CD14-positive monocyte (primary cell): ENCODE data around the gene ARFGEF2. TPM values are rescaled to one million over a fixed set of nuclear protein-coding genes. Genes with fewer than 3 reads are reported as not detected.
"Not testable (repeated sequence)": the region's sequence is repeated elsewhere in the genome, so short reads cannot be mapped to it uniquely, and the experiment has no call there.

Experiments used
- DNase-seq, 3 donors: peaks; one replicate each; pipeline ENCODE4 v3.0.0-alpha.2; 2011 to 2022
- H2AFZ ChIP-seq: 2 replicates; pipeline ENCODE4 v1.6.0; 2012; ENCODE audit warnings: mild to moderate bottlenecking, low read depth, low read length, inconsistent platforms; ENCODE audit not compliant: insufficient read depth, poor library complexity, severe bottlenecking
- H3K27ac ChIP-seq, 2 donors: 1 replicate in 1 of 2; 2 replicates in 1 of 2; pipeline ENCODE4 v1.5.1; 2012 to 2013; ENCODE audit warnings: low read length in 2 of 2, control low read depth in 1 of 2, inconsistent platforms in 1 of 2, low read depth in 1 of 2, mild to moderate bottlenecking in 1 of 2
- H3K27me3 ChIP-seq, 2 donors: one replicate each; pipeline versions ENCODE4 v1.6.0 to v1.6.1; 2011 to 2013; ENCODE audit warnings: low read length in 2 of 2; ENCODE audit not compliant: control insufficient read depth in 2 of 2, insufficient read depth in 2 of 2
- H3K36me3 ChIP-seq, 2 donors: replicated peaks in 1 of 2; 1 replicate in 1 of 2; 2 replicates in 1 of 2; pipeline versions ENCODE4 v1.5.1 to v1.6.1; 2012 to 2013; ENCODE audit warnings: low read length in 2 of 2, control low read depth in 1 of 2, inconsistent platforms in 1 of 2, mild to moderate bottlenecking in 1 of 2; ENCODE audit not compliant: insufficient read depth in 2 of 2, control insufficient read depth in 1 of 2
- H3K4me1 ChIP-seq, 2 donors: 1 replicate in 1 of 2; 2 replicates in 1 of 2; pipeline versions ENCODE4 v1.5.1 to v1.6.1; 2012 to 2013; ENCODE audit warnings: low read length in 2 of 2, control low read depth in 1 of 2, inconsistent platforms in 1 of 2, mild to moderate bottlenecking in 1 of 2, moderate library complexity in 1 of 2; ENCODE audit not compliant: insufficient read depth in 2 of 2, control insufficient read depth in 1 of 2
- H3K4me2 ChIP-seq: replicated peaks from 2 replicates; pipeline ENCODE3; 2012; ENCODE audit warnings: low read length, moderate library complexity, mild to moderate bottlenecking; ENCODE audit not compliant: poor library complexity, severe bottlenecking; ENCODE audit errors: extremely low read depth
- H3K4me3 ChIP-seq, 3 experiments: fragments of 200-600 bp in 1 of 3; sonication (generic) in 1 of 3; replicated peaks in 1 of 3; 1 replicate in 2 of 3; 2 replicates in 1 of 3; pipeline ENCODE4 v1.5.1; 2011 to 2013; ENCODE audit warnings: low read length in 3 of 3, mild to moderate bottlenecking in 3 of 3, control low read depth in 2 of 3, low read depth in 2 of 3, inconsistent platforms in 1 of 3, moderate library complexity in 1 of 3
- H3K79me2 ChIP-seq: 2 replicates; pipeline ENCODE4 v1.6.0; 2012; ENCODE audit warnings: mild to moderate bottlenecking, control low read depth, inconsistent platforms, low read length, moderate library complexity; ENCODE audit not compliant: insufficient read depth
- H3K9ac ChIP-seq: 2 replicates; pipeline ENCODE4 v1.6.0; 2017; ENCODE audit warnings: low read length, mild to moderate bottlenecking; ENCODE audit not compliant: insufficient read depth, poor library complexity, severe bottlenecking
- H3K9me3 ChIP-seq, 2 donors: replicated peaks in 1 of 2; 1 replicate in 1 of 2; 2 replicates in 1 of 2; pipeline versions ENCODE4 v1.5.1 to v1.6.1; 2012 to 2013; ENCODE audit warnings: low read length in 2 of 2, control low read depth in 1 of 2; ENCODE audit not compliant: control insufficient read depth in 1 of 2, insufficient read depth in 1 of 2
- H4K20me1 ChIP-seq: 2 replicates; pipeline ENCODE4 v1.6.0; 2012; ENCODE audit warnings: mild to moderate bottlenecking, low read length, control low read depth, moderate library complexity; ENCODE audit not compliant: insufficient read depth
- H3K27ac Mint-ChIP-seq, 7 donors: one replicate each; pipeline ENCODE4 v1.8.0; 2020; ENCODE audit warnings: mild to moderate bottlenecking in 7 of 7, mixed read lengths in 7 of 7, moderate library complexity in 6 of 7, inconsistent platforms in 2 of 7
- H3K27me3 Mint-ChIP-seq, 3 donors: one replicate each; pipeline ENCODE4 v1.8.0; 2021 to 2022; ENCODE audit warnings: low read depth in 3 of 3, mild to moderate bottlenecking in 3 of 3, mixed read lengths in 3 of 3, moderate library complexity in 3 of 3, inconsistent platforms in 1 of 3
- H3K36me3 Mint-ChIP-seq, 2 donors: one replicate each; pipeline ENCODE4 v1.8.0; 2020; ENCODE audit warnings: mixed read lengths in 2 of 2, inconsistent platforms in 1 of 2, mild to moderate bottlenecking in 1 of 2
- H3K4me1 Mint-ChIP-seq: one replicate; pipeline ENCODE4 v1.8.0; 2020; ENCODE audit warnings: mild to moderate bottlenecking, mixed read lengths
- H3K4me3 Mint-ChIP-seq, 2 donors: one replicate each; pipeline ENCODE4 v1.8.0; 2020; ENCODE audit warnings: mild to moderate bottlenecking in 2 of 2, mixed read lengths in 2 of 2, moderate library complexity in 1 of 2
- H3K9me3 Mint-ChIP-seq, 7 donors: one replicate each; pipeline ENCODE4 v1.8.0; 2020 to 2022; ENCODE audit warnings: mixed read lengths in 7 of 7, mild to moderate bottlenecking in 6 of 7, moderate library complexity in 6 of 7, inconsistent platforms in 2 of 7
- CTCF ChIP-seq: fragments of 200-600 bp; IDR thresholded peaks from one replicate; pipeline ENCODE4 v1.8.0; 2022; ENCODE audit warnings: antibody characterized with exemption, mild to moderate bottlenecking
- WGBS: methylation state at CpG from one replicate; pipeline ENCODE4 v1.1.5; 2013; ENCODE audit warnings: missing lambda C conversion rate; ENCODE audit not compliant: insufficient coverage; 5-methylcytosine and 5-hydroxymethylcytosine counted together
- intact Hi-C, 2 donors: fragments of 100-400 bp; cut with micrococcal nuclease; formaldehyde crosslinking; loops; one replicate each; pipeline versions ENCODE4 v1.15.0 to v1.15.1; 2023
- polyA plus RNA-seq, 3 donors: library from polyadenylated mRNA; depleted of rRNA in 1 of 3; unstranded in 2 of 3; stranded (reverse) in 1 of 3; fragments of 300-500 nt in 2 of 3; fragments of >200 nt in 1 of 3; fragmentation: Illumina TruSeq in 2 of 3; gene quantifications; 1 replicate in 2 of 3; 2 replicates in 1 of 3; pipeline ENCODE4 v1.2.3, GENCODE V29; 2012 to 2021

Gene ARFGEF2
- polyA plus RNA-seq, 3 donors = 4.6 to 10.9 (median 5.5) TPM

DNA sequence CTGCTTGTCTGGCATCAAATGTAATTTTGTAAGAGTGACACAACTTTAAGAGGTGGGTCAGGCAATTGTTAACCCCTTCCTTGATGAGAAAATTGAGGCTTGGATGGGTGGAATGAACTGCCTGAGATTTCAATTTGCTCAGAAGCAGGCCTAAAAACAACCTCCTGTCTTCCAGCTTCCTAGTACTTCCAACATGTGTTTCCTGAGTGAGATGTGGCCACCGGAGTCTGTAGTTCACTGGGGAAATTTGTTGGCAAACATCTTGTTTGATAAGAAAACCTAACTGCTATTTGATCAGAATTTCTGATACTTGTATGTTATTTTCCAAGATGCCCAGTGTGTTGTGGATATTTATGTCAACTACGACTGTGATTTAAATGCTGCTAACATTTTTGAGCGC lies 51.3 kb downstream of the ARFGEF2 start:
- Histone ChIP-seq H3K36me3 (peaks cover 69 to 84% of the 10 kb centered on the region in 2 donors), H3K4me2 (no peak overlapping the region), H4K20me1 (no peaks in the 10 kb centered on the region), H2AFZ (no peak overlapping the region), H3K4me3 (no peak overlapping the region), H3K9ac (no peak overlapping the region), H3K27me3 (no peaks in the 10 kb centered on the region), H3K27ac (no peak overlapping the region), H3K9me3 (no peaks in the 10 kb centered on the region), H3K4me1 (no peaks in the 10 kb centered on the region), H3K79me2 (no peaks in the 10 kb centered on the region)
- H3K27ac Mint-ChIP-seq = no peak overlapping the region
- no peaks in the 10 kb centered on the region for H3K4me1 Mint-ChIP-seq
- TF ChIP-seq CTCF = no peak
- H3K4me3 Mint-ChIP-seq = no peak overlapping the region
- WGBS = 100% methylated on average over 1 of the region's 3 CpGs
- H3K36me3 Mint-ChIP-seq = peaks cover 71 to 92% of the 10 kb centered on the region in 2 donors
- intact Hi-C loops = no loop called here
- H3K27me3 Mint-ChIP-seq = no peaks in the 10 kb centered on the region
- H3K9me3 Mint-ChIP-seq = peaks cover 0 to 3% (median 0%) of the 10 kb centered on the region in 7 donors
- no peak for DNase-seq

GRCh38 chr20:48975955-48976354 lies 54.4 kb downstream of the ARFGEF2 start:
- H3K9ac ChIP-seq = no peak overlapping the region
- no peak for TF ChIP-seq CTCF
- Mint-ChIP-seq H3K27ac (peak overlapping the region in 3 of 7 donors; percentile 48 to 64 (median 52)), H3K4me3 (no peak overlapping the region), H3K27me3 (no peaks in the 10 kb centered on the region), H3K9me3 (peaks cover 0 to 3% (median 0%) of the 10 kb centered on the region in 7 donors), H3K4me1 (no peaks in the 10 kb centered on the region), H3K36me3 (peaks cover 77 to 93% of the 10 kb centered on the region in 2 donors)
- 99% methylated on average over 8 of the region's 9 CpGs for WGBS
- H3K4me1 ChIP-seq = no peaks in the 10 kb centered on the region
- no peak overlapping the region for H2AFZ ChIP-seq
- no peak overlapping the region for H3K4me3 ChIP-seq
- no peak for DNase-seq
- intact Hi-C loops = no loop called here
- H4K20me1 ChIP-seq = no peaks in the 10 kb centered on the region
- H3K9me3 ChIP-seq = no peaks in the 10 kb centered on the region
- no peaks in the 10 kb centered on the region for H3K79me2 ChIP-seq
- no peak overlapping the region for H3K4me2 ChIP-seq
- no peak overlapping the region for H3K27ac ChIP-seq
- peaks cover 47 to 66% of the 10 kb centered on the region in 2 donors for H3K36me3 ChIP-seq
- no peaks in the 10 kb centered on the region for H3K27me3 ChIP-seq

DNA sequence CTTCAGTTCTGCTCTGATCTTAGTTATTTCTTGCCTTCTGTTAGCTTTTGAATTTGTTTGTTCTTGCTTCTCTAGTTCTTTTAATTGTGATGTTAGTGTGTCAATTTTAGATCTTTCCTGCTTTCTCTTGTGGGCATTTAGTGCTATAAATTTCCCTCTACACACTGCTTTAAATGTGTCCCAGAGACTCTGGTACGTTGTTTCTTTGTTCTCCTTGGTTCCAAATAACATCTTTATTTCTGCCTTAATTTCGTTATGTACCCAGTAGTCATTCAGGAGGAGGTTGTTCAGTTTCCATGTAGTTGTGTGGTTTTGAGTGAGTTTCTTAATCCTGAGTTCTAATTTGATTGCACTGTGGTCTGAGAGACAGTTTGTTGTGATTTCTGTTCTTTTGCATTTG lies 58.5 kb downstream of the ARFGEF2 start:
- no CpG with 5 or more reads among the region's 2 CpGs for WGBS
- DNase-seq, H3K9me3 ChIP-seq, H3K27me3 ChIP-seq, H3K4me2 ChIP-seq, H3K27me3 Mint-ChIP-seq, H3K27ac ChIP-seq, H3K79me2 ChIP-seq, H3K9ac ChIP-seq, H2AFZ ChIP-seq, intact Hi-C loops, H3K4me3 ChIP-seq, H3K4me1 Mint-ChIP-seq, H3K4me3 Mint-ChIP-seq, H4K20me1 ChIP-seq, H3K4me1 ChIP-seq: not testable (repeated sequence)
- Mint-ChIP-seq H3K36me3 (peaks cover 93 to 95% of the 10 kb centered on the region in 2 donors), H3K9me3 (peaks cover 0 to 12% (median 3%) of the 10 kb centered on the region in 7 donors), H3K27ac (peak overlapping the region in 1 of 7 donors; percentile 22)
- H3K36me3 ChIP-seq = peaks cover 47 to 67% of the 10 kb centered on the region in 2 donors
